Glutamatergic neuron (in vitro differentiated cells): ENCODE results near the gene NYAP2. TPM values are rescaled to one million over a fixed set of nuclear protein-coding genes. Genes with fewer than 3 reads are reported as not detected.

Experiments
- DNase-seq: peaks from one replicate; pipeline ENCODE4 v3.0.0; 2022
- H3K27ac Mint-ChIP-seq: one replicate; pipeline ENCODE4 v1.8.0; 2020; ENCODE audit warnings: mild to moderate bottlenecking, mixed read lengths, inconsistent platforms; ENCODE audit not compliant: unreplicated experiment
- H3K27me3 Mint-ChIP-seq: one replicate; pipeline ENCODE4 v1.8.0; 2020; ENCODE audit warnings: mild to moderate bottlenecking, moderate library complexity, mixed read lengths, inconsistent platforms; ENCODE audit not compliant: unreplicated experiment
- H3K36me3 Mint-ChIP-seq: one replicate; pipeline ENCODE4 v1.8.0; 2020; ENCODE audit warnings: mild to moderate bottlenecking, mixed read lengths, inconsistent platforms; ENCODE audit not compliant: unreplicated experiment
- H3K4me1 Mint-ChIP-seq: one replicate; pipeline ENCODE4 v1.8.0; 2020; ENCODE audit warnings: mild to moderate bottlenecking, low read depth, mixed read lengths, inconsistent platforms; ENCODE audit not compliant: unreplicated experiment
- H3K4me3 Mint-ChIP-seq: one replicate; pipeline ENCODE4 v1.8.0; 2020; ENCODE audit warnings: mild to moderate bottlenecking, mixed read lengths, inconsistent platforms; ENCODE audit not compliant: unreplicated experiment
- H3K9me3 Mint-ChIP-seq: one replicate; pipeline ENCODE4 v1.8.0; 2020; ENCODE audit warnings: mild to moderate bottlenecking, moderate library complexity, mixed read lengths, inconsistent platforms; ENCODE audit not compliant: unreplicated experiment
- total RNA-seq: library from RNA; stranded (reverse); fragmentation: NEBNext Ultra II Directional; extraction: Animal tissue kit (Norgen Biotek cat#: 25700); gene quantifications from one replicate; pipeline ENCODE4 v1.2.1, GENCODE V29; 2021; ENCODE audit not compliant: unreplicated experiment
- TF ChIP-seq, protein P1 (sequence below): fragments of 200-600 bp; sonication (generic); IDR thresholded peaks from one replicate; pipeline ENCODE4 v1.5.0; 2021; ENCODE audit not compliant: partially characterized antibody, unreplicated experiment

Gene NYAP2
- total RNA-seq, 1 donor from 2014 or later = 0.32 TPM

DNA sequence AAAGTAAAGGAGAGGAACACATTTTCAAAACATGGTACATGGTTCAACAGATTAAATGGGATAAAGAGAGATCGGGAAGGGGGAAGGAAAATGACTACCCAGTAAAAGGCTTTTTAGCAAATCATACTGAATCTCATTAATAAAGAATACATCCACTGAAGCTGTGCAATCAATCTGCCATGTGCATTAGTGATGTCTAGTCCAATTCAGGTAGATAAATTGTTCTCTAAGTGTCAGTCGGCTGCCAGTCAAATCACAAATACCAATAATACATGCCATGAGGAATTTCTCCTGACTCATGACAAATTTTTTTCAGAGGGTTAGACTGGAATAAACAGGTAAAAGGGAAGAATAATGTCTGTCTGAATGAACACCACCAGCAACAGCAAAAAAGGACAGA is 22.6 kb downstream of the NYAP2 start:
- H3K36me3 Mint-ChIP-seq = no peaks in the 10 kb centered on the region
- TF ChIP-seq, protein P1, sequence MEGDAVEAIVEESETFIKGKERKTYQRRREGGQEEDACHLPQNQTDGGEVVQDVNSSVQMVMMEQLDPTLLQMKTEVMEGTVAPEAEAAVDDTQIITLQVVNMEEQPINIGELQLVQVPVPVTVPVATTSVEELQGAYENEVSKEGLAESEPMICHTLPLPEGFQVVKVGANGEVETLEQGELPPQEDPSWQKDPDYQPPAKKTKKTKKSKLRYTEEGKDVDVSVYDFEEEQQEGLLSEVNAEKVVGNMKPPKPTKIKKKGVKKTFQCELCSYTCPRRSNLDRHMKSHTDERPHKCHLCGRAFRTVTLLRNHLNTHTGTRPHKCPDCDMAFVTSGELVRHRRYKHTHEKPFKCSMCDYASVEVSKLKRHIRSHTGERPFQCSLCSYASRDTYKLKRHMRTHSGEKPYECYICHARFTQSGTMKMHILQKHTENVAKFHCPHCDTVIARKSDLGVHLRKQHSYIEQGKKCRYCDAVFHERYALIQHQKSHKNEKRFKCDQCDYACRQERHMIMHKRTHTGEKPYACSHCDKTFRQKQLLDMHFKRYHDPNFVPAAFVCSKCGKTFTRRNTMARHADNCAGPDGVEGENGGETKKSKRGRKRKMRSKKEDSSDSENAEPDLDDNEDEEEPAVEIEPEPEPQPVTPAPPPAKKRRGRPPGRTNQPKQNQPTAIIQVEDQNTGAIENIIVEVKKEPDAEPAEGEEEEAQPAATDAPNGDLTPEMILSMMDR = no peak
- H3K27ac Mint-ChIP-seq = no peak overlapping the region
- DNase-seq = no peak
- peaks cover 2% of the 10 kb centered on the region for H3K27me3 Mint-ChIP-seq
- H3K4me3 Mint-ChIP-seq = no peak overlapping the region
- peaks cover 8% of the 10 kb centered on the region for H3K4me1 Mint-ChIP-seq
- H3K9me3 Mint-ChIP-seq = no peaks in the 10 kb centered on the region

DNA sequence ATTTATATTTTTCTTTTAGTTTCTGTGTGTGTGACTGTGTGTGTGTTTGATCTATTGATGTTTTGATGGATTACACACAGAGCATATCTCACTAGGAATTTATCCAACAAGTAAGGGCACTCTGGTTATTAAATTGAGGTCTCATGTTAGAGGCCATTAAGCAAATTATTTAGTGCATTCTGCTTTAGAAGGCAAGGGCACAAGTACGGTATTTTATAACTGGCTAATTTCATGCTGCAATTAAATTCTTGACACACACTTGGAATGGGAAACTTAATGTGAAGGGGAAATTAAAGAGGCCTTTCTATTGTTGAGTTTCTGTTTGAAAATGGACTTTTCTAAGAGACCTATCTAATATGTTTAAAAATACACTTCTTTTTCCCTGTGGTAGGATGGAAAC is 25.8 kb downstream of the NYAP2 start:
- Mint-ChIP-seq H3K4me1 (peaks cover 11% of the 10 kb centered on the region), H3K36me3 (no peaks in the 10 kb centered on the region), H3K27me3 (no peaks in the 10 kb centered on the region), H3K4me3 (no peak overlapping the region), H3K9me3 (no peaks in the 10 kb centered on the region), H3K27ac (no peak overlapping the region)
- DNase-seq = no peak
- TF ChIP-seq, protein P1 = no peak

DNA sequence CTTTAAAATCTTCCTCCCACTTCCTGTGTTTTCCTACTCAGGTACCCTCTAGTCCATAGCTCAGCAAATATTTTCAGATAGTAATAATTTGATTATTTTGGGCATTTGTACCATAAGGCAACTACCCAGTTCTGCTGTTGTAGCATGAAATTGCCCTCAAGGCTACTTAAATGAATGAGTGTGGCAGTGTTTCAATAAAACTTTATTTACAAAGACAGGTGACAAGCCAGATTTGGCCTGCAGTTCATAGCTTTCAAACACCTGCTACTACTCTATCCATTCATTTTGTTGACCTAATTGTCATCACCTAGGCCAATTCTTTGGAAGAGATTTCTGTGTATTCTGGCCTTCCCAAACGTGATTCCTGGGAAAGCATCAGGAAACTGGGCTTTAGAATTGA is 28.9 kb downstream of the NYAP2 start:
- H3K4me3 Mint-ChIP-seq = no peak overlapping the region
- no peaks in the 10 kb centered on the region for H3K36me3 Mint-ChIP-seq
- H3K27me3 Mint-ChIP-seq = no peaks in the 10 kb centered on the region
- TF ChIP-seq, protein P1 = no peak
- no peak for DNase-seq
- H3K4me1 Mint-ChIP-seq = peaks cover 5% of the 10 kb centered on the region
- no peak overlapping the region for H3K27ac Mint-ChIP-seq
- no peaks in the 10 kb centered on the region for H3K9me3 Mint-ChIP-seq

DNA sequence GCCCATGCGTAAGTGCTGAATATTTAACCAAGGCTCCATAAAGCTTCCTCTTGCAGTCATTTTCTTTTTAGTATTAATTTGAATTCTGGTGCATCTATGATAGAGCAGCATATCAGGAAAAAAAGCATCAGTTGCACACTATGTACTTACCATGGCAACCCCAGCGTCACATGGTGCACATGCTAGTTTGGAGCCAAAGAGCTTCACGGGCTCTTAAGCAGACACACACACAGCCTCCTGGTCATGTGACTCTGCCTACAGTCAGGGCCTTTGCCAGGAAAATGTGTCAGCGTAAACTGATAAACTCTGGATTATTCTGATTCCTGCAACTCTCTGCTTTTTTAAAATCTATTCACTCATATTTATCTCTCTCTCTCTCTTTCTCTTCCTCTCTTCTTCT is 30.2 kb downstream of the NYAP2 start:
- no peaks in the 10 kb centered on the region for H3K36me3 Mint-ChIP-seq
- no peaks in the 10 kb centered on the region for H3K27me3 Mint-ChIP-seq
- H3K9me3 Mint-ChIP-seq = no peaks in the 10 kb centered on the region
- no peak overlapping the region for H3K27ac Mint-ChIP-seq
- DNase-seq = peak; percentile 53
- no peak overlapping the region for H3K4me3 Mint-ChIP-seq
- TF ChIP-seq, protein P1 = no peak
- peaks cover 5% of the 10 kb centered on the region for H3K4me1 Mint-ChIP-seq

DNA sequence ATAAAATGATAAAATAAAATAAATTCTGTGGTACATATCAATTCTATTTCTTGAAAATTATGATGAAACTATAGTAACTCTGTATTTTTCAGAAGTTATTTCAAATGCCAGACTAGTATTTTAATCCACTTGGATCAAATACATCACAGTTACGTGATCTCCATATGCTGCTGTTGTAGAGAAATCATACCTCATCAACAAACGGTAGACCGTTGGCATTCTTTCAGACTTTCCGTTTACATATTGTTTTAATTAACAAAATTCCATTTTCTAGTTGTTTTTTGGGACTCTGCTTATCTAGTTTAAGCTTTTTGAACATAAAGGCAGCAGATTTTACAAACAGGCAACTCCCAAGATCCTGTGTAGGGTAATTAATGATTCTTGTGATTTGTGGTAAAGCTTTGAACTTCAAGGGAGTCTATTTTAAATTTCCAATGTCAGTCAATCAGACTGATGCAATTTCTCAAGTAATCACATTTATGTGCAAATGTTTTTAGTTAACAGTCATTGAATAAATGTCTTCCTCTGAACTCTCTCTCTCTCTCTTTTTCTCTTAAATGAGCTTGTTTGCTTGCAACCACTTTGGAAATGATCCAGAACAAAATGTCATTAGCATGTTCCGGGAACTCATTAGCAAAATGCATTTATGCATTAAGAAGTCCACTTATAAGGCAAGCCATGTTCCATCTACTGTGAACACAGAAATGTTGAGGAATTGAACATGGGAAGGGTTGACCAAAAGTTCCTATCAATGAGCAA is 31.8 kb downstream of the NYAP2 start:
- no peaks in the 10 kb centered on the region for H3K36me3 Mint-ChIP-seq
- H3K27me3 Mint-ChIP-seq = no peaks in the 10 kb centered on the region
- no peaks in the 10 kb centered on the region for H3K9me3 Mint-ChIP-seq
- TF ChIP-seq, protein P1 = no peak
- H3K27ac Mint-ChIP-seq = no peak overlapping the region
- H3K4me3 Mint-ChIP-seq = no peak overlapping the region
- DNase-seq = no peak
- peaks cover 5% of the 10 kb centered on the region for H3K4me1 Mint-ChIP-seq
